ENCODE results near the gene RAP2C. TPM values are rescaled to one million over a fixed set of nuclear protein-coding genes. Genes with fewer than 3 reads are reported as not detected.

Gene RAP2C
- total RNA-seq, 1 experiment from 2014 or later: 52.7 TPM

- WGBS (ENCODE audit: extremely low coverage, insufficient read length, low lambda C conversion rate): no CpG with 5 or more reads among the region's 5 CpGs
- H3T11ph ChIP-seq (ENCODE audit: low read length): no peak overlapping the region
- H3K56ac ChIP-seq (ENCODE audit: insufficient read length, low read depth, low read length): no peak overlapping the region
- no peak overlapping the region for H2BK5ac ChIP-seq (ENCODE audit: insufficient read length, low read length)
- no peak overlapping the region for H2BK12ac ChIP-seq (ENCODE audit: insufficient read length, low read depth, low read length)
- Mint-ChIP-seq H3K27me3 (ENCODE audit: low read depth) (no peaks in the 10 kb centered on the region), H3K27ac (no peak overlapping the region), H3K4me3 (no peak overlapping the region), H3K9me3 (no peaks in the 10 kb centered on the region), H3K36me3 (ENCODE audit: insufficient read depth in 1 of 3, low read depth in 3 of 3) (peaks cover 2 to 11% (median 6%) of the 10 kb centered on the region in 3 experiments; a peak in 4 of 7 replicates), H3K4me1 (peaks cover 8% of the 10 kb centered on the region in 2 experiments; a peak in 3 of 4 replicates)
- H4K20me1 ChIP-seq (ENCODE audit: control insufficient read depth, insufficient read depth, insufficient read length): no peaks in the 10 kb centered on the region
- no peak overlapping the region for H3K23ac ChIP-seq (ENCODE audit: insufficient read length, low read depth, low read length)
- DNase-seq: no peak
- H4K5ac ChIP-seq (ENCODE audit: insufficient read length, low read depth, low read length): no peak overlapping the region
- no peak overlapping the region for H4K8ac ChIP-seq (replicated peaks; ENCODE audit: insufficient read length, low read depth, low read length)
- H3K4ac ChIP-seq (ENCODE audit: low read depth, low read length): no peak overlapping the region
- H3K4me1 ChIP-seq (ENCODE audit: insufficient read depth, low read length): no peaks in the 10 kb centered on the region
- H3K27me3 ChIP-seq (ENCODE audit: insufficient read depth, low read length): no peaks in the 10 kb centered on the region
- H3K4me2 ChIP-seq (ENCODE audit: insufficient read depth, insufficient read length, low read length): no peak overlapping the region
- H3K14ac ChIP-seq (ENCODE audit: insufficient read depth, low read length): no peak overlapping the region
- no peak overlapping the region for H2AFZ ChIP-seq (ENCODE audit: low read length)
- no peaks in the 10 kb centered on the region for H3K79me1 ChIP-seq (ENCODE audit: insufficient read depth, low read depth, low read length, poor library complexity, severe bottlenecking)
- H3K23me2 ChIP-seq (ENCODE audit: insufficient read length, low read depth, low read length, poor library complexity, severe bottlenecking): no peaks in the 10 kb centered on the region
- no peak overlapping the region for H4K91ac ChIP-seq (ENCODE audit: insufficient read length, low read depth, low read length)
- H3K9me3 ChIP-seq (ENCODE audit: control insufficient read depth, low read depth, low read length): no peaks in the 10 kb centered on the region
- no peak overlapping the region for H2AK5ac ChIP-seq (ENCODE audit: insufficient read length, low read length)
- no peak overlapping the region for H3K27ac ChIP-seq (ENCODE audit: insufficient read length, low read depth, low read length)
- H3K18ac ChIP-seq (ENCODE audit: insufficient read length, low read depth, low read length): no peak overlapping the region
- H2BK15ac ChIP-seq (ENCODE audit: low read depth, low read length): no peak overlapping the region
- TF ChIP-seq CTCF (conservative IDR thresholded peaks at IDR 0.05): no peak
- no peaks in the 10 kb centered on the region for H3K79me2 ChIP-seq (ENCODE audit: insufficient read depth, low read length)
- no peak overlapping the region for H3K9ac ChIP-seq (ENCODE audit: extremely low read depth, insufficient read length, low read length)
- no peak overlapping the region for H2BK120ac ChIP-seq (ENCODE audit: low read depth, low read length, poor library complexity, severe bottlenecking)
- H2BK20ac ChIP-seq (ENCODE audit: low read depth, low read length, poor library complexity, severe bottlenecking): no peak overlapping the region
These were observed 18.3 kb downstream of the RAP2C start for GRCh38 chrX:132200976-132201375.
